Activated CD4-positive, alpha-beta memory T cell treated with anti-CD3 and anti-CD28 coated beads, Interleukin-2, amount 10 ng/mL, durations not matched to agents 7 days and 5 days (primary cell): Measurements from ENCODE around the gene FBXL16. TPM values are rescaled to one million over a fixed set of nuclear protein-coding genes. Genes with fewer than 3 reads are reported as not detected.

Experiments used
- CTCF ChIA-PET: fragments of 350-600 bp; sonication (Branson Sonifier 250); formaldehyde crosslinking; loops from one replicate; lab custom pipeline; 2021; ENCODE audit warnings: antibody characterized with exemption, inconsistent platforms; lab: Charles Lee
- POLR2A ChIA-PET: fragments of 350-600 bp; sonication (Branson Sonifier 250); formaldehyde crosslinking; loops from one replicate; lab custom pipeline; 2021; ENCODE audit warnings: antibody characterized with exemption; lab: Charles Lee
- DNase-seq: peaks from one replicate; pipeline ENCODE4 v3.0.0-alpha.2; 2020
- H3K27ac Mint-ChIP-seq: one replicate; pipeline ENCODE4 v1.8.0; 2021; ENCODE audit warnings: mild to moderate bottlenecking, mixed read lengths
- H3K27me3 Mint-ChIP-seq: one replicate; pipeline ENCODE4 v1.8.0; 2021; ENCODE audit warnings: mixed read lengths
- H3K36me3 Mint-ChIP-seq: one replicate; pipeline ENCODE4 v1.8.0; 2021; ENCODE audit warnings: low read depth, mixed read lengths
- H3K4me1 Mint-ChIP-seq: one replicate; pipeline ENCODE4 v1.8.0; 2021; ENCODE audit warnings: mixed read lengths
- H3K4me3 Mint-ChIP-seq: one replicate; pipeline ENCODE4 v1.8.0; 2021; ENCODE audit warnings: mild to moderate bottlenecking, mixed read lengths
- H3K9me3 Mint-ChIP-seq: one replicate; pipeline ENCODE4 v1.8.0; 2021; ENCODE audit warnings: mixed read lengths
- total RNA-seq, 2 experiments: library from RNA; stranded (reverse); gene quantifications; one replicate each; pipeline ENCODE4 v1.2.3, GENCODE V29; 2021

Gene FBXL16
- total RNA-seq, 2 experiments from 2014 or later: 30.9 to 34.6 TPM

DNA sequence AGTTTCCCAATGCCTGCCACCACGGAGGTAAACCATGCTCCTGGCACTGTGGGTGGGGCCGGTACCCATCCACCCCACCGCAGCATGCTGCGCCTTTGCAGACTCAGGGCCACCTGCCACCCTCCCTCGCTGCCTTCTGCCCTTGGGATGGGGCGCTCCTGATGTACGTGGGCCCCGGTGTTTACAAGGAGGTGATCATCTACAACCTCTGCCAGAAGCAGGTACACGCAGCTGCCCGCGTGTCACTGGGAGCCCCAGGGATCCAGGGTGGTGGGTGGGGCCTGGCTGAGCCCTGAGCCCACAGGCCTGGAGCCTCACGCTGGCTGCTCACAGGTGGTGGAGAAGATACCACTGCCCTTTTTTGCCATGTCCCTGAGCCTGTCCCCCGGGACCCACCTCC lies 39.0 kb downstream of the FBXL16 start:
- Mint-ChIP-seq H3K27ac (no peak overlapping the region), H3K4me1 (peaks cover 12% of the 10 kb centered on the region), H3K27me3 (no peaks in the 10 kb centered on the region), H3K9me3 (no peaks in the 10 kb centered on the region), H3K36me3 (peaks cover 16% of the 10 kb centered on the region), H3K4me3 (no peak overlapping the region)
- CTCF ChIA-PET: interaction anchor here (1.1 to 1.4 kb wide), 2 partner anchors 14 to 20 kb away, joined by 3 to 4 read pairs; partner anchors contain the start of gene STUB1
- no peak for DNase-seq
- POLR2A ChIA-PET: interaction anchor here (2.2 to 5.2 kb wide), 3 partner anchors 9 to 23 kb away, joined by 6 to 25 read pairs (median 11); partner anchors contain the start of genes RHBDL1, STUB1 and WDR24

DNA sequence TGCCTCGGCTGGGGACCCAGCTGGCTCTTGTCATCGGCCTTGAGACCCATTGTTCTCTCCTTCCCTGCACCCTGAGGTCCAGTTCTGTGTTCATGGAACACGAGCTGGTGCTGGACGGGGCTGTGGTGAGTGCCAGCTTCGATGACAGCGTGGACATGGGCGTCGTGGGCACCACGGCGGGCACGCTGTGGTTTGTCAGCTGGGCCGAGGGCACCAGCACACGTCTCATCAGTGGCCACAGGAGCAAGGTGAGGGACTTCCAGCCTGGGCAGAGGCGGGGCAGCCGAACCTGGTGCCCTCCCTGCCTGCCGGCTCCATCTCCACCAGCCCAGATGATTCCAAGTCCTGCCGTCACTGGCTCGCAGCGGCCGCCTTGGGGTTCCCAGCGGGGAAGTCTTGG lies 43.0 kb downstream of the FBXL16 start:
- H3K27ac Mint-ChIP-seq: no peak overlapping the region
- no peak for DNase-seq
- ChIA-PET CTCF (no interaction called here), POLR2A (interaction anchor here (3.2 kb wide), 1 partner anchor 13 kb away, joined by 11 read pairs; the partner anchor contains the start of gene RHBDL1)
- H3K36me3 Mint-ChIP-seq: peaks cover 6% of the 10 kb centered on the region
- H3K4me3 Mint-ChIP-seq: no peak overlapping the region
- no peaks in the 10 kb centered on the region for H3K9me3 Mint-ChIP-seq
- H3K4me1 Mint-ChIP-seq: peaks cover 4% of the 10 kb centered on the region
- no peaks in the 10 kb centered on the region for H3K27me3 Mint-ChIP-seq

DNA sequence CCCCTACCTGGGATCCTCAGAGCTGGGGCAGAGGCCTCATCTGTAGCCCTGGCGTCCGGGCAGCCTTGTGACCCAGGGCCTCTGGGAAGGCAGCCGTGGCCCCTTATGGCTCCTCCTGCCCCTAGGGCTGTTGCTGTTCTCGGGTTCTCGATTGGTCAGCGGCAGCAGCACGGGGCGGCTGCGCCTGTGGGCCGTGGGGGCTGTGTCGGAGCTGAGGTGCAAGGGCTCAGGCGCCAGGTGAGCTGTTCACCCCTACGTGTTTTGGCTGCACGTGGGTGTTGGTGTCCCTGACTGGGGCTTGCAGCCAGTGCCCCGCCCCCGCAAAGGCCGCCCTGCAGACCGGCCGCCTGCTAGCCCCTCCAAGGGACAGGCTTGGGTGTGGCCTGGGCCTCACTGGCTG lies 43.5 kb downstream of the FBXL16 start:
- H3K4me3 Mint-ChIP-seq: no peak overlapping the region
- POLR2A ChIA-PET: interaction anchor here (1.1 to 3.2 kb wide), 2 partner anchors 14 to 22 kb away, joined by 3 to 11 read pairs; partner anchors contain the start of genes JMJD8 and RHBDL1
- no peaks in the 10 kb centered on the region for H3K27me3 Mint-ChIP-seq
- peaks cover 2% of the 10 kb centered on the region for H3K4me1 Mint-ChIP-seq
- H3K36me3 Mint-ChIP-seq: peaks cover 6% of the 10 kb centered on the region
- CTCF ChIA-PET: no interaction called here
- H3K9me3 Mint-ChIP-seq: no peaks in the 10 kb centered on the region
- no peak overlapping the region for H3K27ac Mint-ChIP-seq
- DNase-seq: no peak

GRCh38 chr16:661184-661821 lies 44.3 kb downstream of the FBXL16 start:
- Mint-ChIP-seq H3K27me3 (no peaks in the 10 kb centered on the region), H3K4me3 (no peak overlapping the region), H3K36me3 (peaks cover 6% of the 10 kb centered on the region), H3K4me1 (peaks cover 2% of the 10 kb centered on the region), H3K27ac (no peak overlapping the region), H3K9me3 (no peaks in the 10 kb centered on the region)
- CTCF ChIA-PET: interaction anchor here (1.0 kb wide), 1 partner anchor 12 kb away, joined by 3 read pairs; the partner anchor contains the start of gene WDR90
- POLR2A ChIA-PET: interaction anchor here (1.1 to 3.2 kb wide), 2 partner anchors 14 to 23 kb away, joined by 3 to 11 read pairs; partner anchors contain the start of genes JMJD8 and RHBDL1
- DNase-seq: no peak

DNA sequence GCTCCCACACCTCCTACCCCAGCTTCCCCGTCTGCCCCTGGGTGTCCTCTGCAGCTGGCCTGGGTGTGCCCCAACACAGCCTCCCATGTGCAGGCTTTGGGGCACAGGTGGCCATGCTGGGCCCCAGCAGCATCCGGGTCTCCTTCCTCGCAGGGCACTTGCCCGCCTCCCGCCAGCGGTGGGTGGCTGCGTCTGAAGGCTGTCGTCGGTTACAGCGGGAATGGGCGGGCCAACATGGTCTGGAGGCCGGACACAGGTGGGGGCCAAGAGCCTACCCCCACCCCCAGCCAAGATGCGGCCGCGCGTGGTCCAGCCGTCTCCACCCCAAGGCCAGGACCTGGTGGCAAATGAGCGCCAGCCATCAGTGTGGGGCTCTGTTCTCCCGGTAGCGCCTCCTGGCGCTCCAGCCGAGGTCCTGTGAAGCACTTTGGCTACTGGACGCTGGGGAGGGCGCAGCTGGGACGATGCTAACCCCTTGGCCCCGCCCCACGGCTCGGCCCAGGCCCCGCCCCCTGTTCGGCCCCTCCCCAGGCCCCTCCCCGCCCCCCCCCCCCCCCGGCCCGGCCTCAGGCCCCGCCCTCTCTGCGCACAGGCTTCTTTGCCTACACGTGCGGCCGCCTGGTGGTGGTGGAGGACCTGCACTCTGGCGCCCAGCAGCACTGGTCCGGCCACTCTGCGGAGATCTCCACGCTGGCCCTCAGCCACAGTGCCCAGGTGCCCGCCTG lies 45.0 kb downstream of the FBXL16 start:
- POLR2A ChIA-PET: interaction anchor here (1.0 to 3.2 kb wide), 3 partner anchors 15 to 92 kb away, joined by 3 to 11 read pairs (median 3); partner anchors contain the start of genes JMJD8 and RHBDL1
- H3K36me3 Mint-ChIP-seq: peaks cover 6% of the 10 kb centered on the region

GRCh38 chr16:660132-660458 lies 45.5 kb downstream of the FBXL16 start:
- H3K36me3 Mint-ChIP-seq: peaks cover 6% of the 10 kb centered on the region
- POLR2A ChIA-PET: interaction anchor here (1.0 kb wide), 1 partner anchor 91 kb away, joined by 3 read pairs; no protein-coding TSS in a partner anchor

More for the DNA sequence above, 45.0 kb downstream of the FBXL16 start:
- H3K27me3 Mint-ChIP-seq: no peaks in the 10 kb centered on the region
- H3K4me3 Mint-ChIP-seq: no peak overlapping the region
- peak; percentile 68 for DNase-seq
- H3K9me3 Mint-ChIP-seq: no peaks in the 10 kb centered on the region
- H3K27ac Mint-ChIP-seq: no peak overlapping the region
- H3K4me1 Mint-ChIP-seq: peaks cover 2% of the 10 kb centered on the region
- CTCF ChIA-PET: interaction anchor here (1.0 kb wide), 1 partner anchor 11 kb away, joined by 3 read pairs; the partner anchor contains the start of gene WDR90

GRCh38 chr16:659618-660017 lies 46.0 kb downstream of the FBXL16 start:
- Mint-ChIP-seq H3K36me3 (peaks cover 6% of the 10 kb centered on the region), H3K4me3 (no peak overlapping the region), H3K4me1 (peaks cover 2% of the 10 kb centered on the region), H3K27me3 (no peaks in the 10 kb centered on the region), H3K9me3 (no peaks in the 10 kb centered on the region), H3K27ac (no peak overlapping the region)
- POLR2A ChIA-PET: interaction anchor here (1.0 kb wide), 1 partner anchor 91 kb away, joined by 3 read pairs; no protein-coding TSS in a partner anchor
- no peak for DNase-seq
- CTCF ChIA-PET: interaction anchor here (1.0 kb wide), 1 partner anchor 8 kb away, joined by 3 read pairs; the partner anchor contains the start of gene RHOT2

More at GRCh38 chr16:660132-660458, 45.5 kb downstream of the FBXL16 start:
- Mint-ChIP-seq H3K9me3 (no peaks in the 10 kb centered on the region), H3K4me3 (no peak overlapping the region), H3K4me1 (peaks cover 2% of the 10 kb centered on the region), H3K27me3 (no peaks in the 10 kb centered on the region), H3K27ac (no peak overlapping the region)
- no peak for DNase-seq
- CTCF ChIA-PET: interaction anchor here (1.0 kb wide), 1 partner anchor 11 kb away, joined by 3 read pairs; the partner anchor contains the start of gene WDR90

DNA sequence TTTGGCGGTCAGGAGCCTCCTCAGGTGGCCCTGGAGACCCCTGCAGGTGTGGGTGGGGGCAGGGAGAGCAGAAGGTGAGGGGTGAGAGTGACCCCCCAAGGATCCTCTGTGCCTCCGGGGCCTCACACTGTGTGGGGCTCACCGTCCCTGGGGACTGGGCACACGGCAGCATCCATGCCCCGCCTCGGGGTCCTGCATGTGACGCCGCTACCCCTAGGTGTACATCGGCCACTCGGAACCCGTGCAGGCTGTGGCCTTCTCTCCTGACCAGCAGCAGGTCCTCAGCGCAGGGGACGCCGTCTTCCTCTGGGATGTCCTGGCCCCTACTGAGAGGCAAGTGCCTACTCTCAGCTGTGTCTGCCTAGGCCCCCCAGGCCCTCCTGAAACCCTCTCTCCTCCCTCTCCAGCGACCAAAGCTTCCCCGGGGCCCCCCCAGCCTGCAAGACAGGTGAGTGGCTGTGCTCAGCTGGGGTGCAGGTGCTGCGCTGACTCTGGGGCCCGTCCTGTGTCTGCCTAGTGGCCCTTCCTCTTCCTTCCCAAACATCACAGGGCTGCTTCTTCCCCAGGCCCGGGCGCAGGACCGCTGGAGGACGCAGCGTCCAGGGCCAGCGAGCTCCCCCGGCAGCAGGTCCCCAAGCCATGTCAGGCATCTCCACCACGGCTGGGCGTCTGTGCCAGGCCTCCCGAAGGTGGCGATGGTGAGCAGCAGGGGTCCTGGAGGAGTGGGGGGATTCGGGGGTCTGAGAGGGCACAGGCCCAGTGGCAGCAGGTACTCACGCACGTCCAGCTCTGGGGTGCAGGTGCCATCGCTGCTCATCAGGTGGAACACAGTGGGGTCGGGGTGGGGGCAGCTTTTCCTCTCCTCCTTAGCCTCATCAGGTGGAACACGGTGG lies 46.7 kb downstream of the FBXL16 start:
- ChIA-PET CTCF (interaction anchor here (1.0 kb wide), 1 partner anchor 9 kb away, joined by 3 read pairs; the partner anchor contains the start of gene RHOT2), POLR2A (no interaction called here)
- no peak overlapping the region for H3K27ac Mint-ChIP-seq

DNA sequence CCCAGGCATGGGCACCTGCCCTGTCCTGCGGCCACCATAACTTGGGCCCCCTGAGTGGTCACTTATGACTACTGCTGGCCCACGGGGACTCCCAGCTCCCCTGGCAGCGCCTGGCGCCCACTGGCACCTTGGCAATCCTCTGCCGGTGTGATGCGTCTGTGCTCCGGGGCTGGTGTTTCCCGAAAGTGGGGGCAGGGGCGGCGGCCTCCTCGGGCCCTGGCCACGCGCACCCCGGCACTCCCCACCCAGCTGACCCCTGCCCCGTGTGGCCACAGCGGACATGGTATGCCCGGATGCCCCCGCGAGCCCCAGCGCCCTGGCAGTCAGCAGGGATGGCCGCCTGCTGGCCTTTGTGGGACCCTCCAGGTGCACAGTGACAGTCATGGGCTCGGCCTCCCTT lies 48.1 kb downstream of the FBXL16 start:
- no peak for DNase-seq
- Mint-ChIP-seq H3K4me1 (peaks cover 2% of the 10 kb centered on the region), H3K4me3 (no peak overlapping the region), H3K27ac (no peak overlapping the region), H3K9me3 (no peaks in the 10 kb centered on the region), H3K27me3 (no peaks in the 10 kb centered on the region), H3K36me3 (no peaks in the 10 kb centered on the region)
- ChIA-PET CTCF (interaction anchor here (0.9 kb wide), 1 partner anchor 9 kb away, joined by 3 read pairs; no protein-coding TSS in a partner anchor), POLR2A (no interaction called here)

More for the DNA sequence above, 46.7 kb downstream of the FBXL16 start:
- Mint-ChIP-seq H3K9me3 (no peaks in the 10 kb centered on the region), H3K27me3 (no peaks in the 10 kb centered on the region), H3K4me3 (no peak overlapping the region), H3K36me3 (peaks cover 6% of the 10 kb centered on the region), H3K4me1 (peaks cover 2% of the 10 kb centered on the region)
- DNase-seq: no peak

DNA sequence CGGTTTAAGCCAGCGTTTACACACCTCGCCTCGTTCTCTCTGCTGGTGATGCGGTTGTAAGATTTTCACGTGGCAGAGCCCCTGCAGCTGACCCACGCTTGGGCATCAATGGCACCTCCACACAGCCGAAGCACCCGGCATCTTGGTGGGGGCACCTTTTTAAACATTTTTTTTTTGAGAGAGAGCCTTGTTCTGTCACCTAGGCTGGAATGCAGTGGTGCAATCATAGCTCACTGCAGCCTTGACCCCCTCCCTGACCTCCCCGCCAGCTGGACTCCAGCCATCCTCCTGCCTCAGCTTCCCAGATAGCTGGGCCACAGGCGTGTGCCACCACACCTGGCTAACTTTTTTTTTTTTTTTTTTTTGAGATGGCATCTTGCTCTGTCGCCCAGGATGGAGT lies 51.6 kb downstream of the FBXL16 start:
- Mint-ChIP-seq H3K9me3 (no peaks in the 10 kb centered on the region), H3K27me3 (no peaks in the 10 kb centered on the region), H3K36me3 (no peaks in the 10 kb centered on the region), H3K4me3 (no peak overlapping the region), H3K4me1 (peaks cover 7% of the 10 kb centered on the region), H3K27ac (no peak overlapping the region)
- no peak for DNase-seq
- POLR2A ChIA-PET: no interaction called here
- CTCF ChIA-PET: interaction anchor here (0.7 kb wide), 2 partner anchors 12 to 134 kb away, joined by 5 to 6 read pairs; partner anchors contain the start of genes CHTF18, MCRIP2 and RPUSD1

GRCh38 chr16:652454-653305 lies 52.9 kb downstream of the FBXL16 start:
- H3K36me3 Mint-ChIP-seq: no peaks in the 10 kb centered on the region
- CTCF ChIA-PET: interaction anchor here (0.7 kb wide), 1 partner anchor 13 kb away, joined by 3 read pairs; no protein-coding TSS in a partner anchor
- no peaks in the 10 kb centered on the region for H3K27me3 Mint-ChIP-seq
- no peaks in the 10 kb centered on the region for H3K9me3 Mint-ChIP-seq
- DNase-seq: no peak
- H3K27ac Mint-ChIP-seq: no peak overlapping the region
- H3K4me1 Mint-ChIP-seq: peaks cover 15% of the 10 kb centered on the region
- POLR2A ChIA-PET: interaction anchor here (1.5 kb wide), 1 partner anchor 11 kb away, joined by 4 read pairs; the partner anchor contains the start of gene MCRIP2
- no peak overlapping the region for H3K4me3 Mint-ChIP-seq
